ENCODE measurements around the gene CAMTA1.

Gene CAMTA1

GRCh38 chr1:7733276-7733675 lies 948.0 kb downstream of the CAMTA1 start:
- DNase-seq, result no peak

DNA sequence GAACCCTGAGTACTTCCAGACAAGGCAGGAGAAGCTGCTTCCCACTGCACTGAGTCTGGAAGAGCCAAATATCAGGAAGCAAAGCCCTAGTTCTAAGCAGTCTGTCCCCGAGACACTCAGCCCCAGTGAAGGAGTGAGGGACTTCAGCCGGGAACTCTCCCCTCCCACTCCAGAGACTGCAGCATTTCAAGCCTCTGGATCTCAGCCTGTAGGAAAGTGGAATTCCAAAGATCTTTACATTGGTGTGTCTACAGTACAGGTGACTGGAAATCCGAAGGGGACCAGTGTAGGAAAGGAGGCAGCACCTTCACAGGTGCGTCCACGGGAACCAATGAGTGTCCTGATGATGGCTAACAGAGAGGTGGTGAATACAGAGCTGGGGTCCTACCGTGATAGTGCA lies 952.8 kb downstream of the CAMTA1 start:
- no peak for DNase-seq

GRCh38 chr1:7743346-7743745 lies 958.1 kb downstream of the CAMTA1 start:
- no peak for DNase-seq

GRCh38 chr1:7744882-7745281 lies 959.6 kb downstream of the CAMTA1 start:
- DNase-seq, result no peak

- DNase-seq, result no peak
These were observed 960.5 kb downstream of the CAMTA1 start for GRCh38 chr1:7745783-7746182.

- no peak for DNase-seq
These were observed 962.4 kb downstream of the CAMTA1 start for GRCh38 chr1:7747605-7748004.

DNA sequence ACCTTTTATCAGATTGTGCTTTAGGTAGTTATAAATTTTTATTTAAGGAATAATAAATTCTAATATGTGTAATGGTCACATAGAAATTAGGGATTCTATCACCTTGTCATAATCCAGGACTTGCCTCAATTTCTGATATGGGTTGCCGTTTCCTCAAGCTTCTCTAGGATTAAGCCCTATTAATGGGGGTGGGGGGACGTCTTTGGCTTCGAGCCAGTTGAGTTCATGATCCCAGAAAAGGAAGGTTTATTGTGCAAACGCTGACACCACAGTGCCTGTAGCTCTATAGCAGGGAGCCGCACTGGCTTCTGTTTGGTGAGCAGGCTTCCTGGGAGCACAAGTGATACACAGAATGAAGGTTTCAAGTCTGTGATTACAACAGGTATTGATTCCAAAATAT lies 963.9 kb downstream of the CAMTA1 start:
- DNase-seq, result no peak

DNA sequence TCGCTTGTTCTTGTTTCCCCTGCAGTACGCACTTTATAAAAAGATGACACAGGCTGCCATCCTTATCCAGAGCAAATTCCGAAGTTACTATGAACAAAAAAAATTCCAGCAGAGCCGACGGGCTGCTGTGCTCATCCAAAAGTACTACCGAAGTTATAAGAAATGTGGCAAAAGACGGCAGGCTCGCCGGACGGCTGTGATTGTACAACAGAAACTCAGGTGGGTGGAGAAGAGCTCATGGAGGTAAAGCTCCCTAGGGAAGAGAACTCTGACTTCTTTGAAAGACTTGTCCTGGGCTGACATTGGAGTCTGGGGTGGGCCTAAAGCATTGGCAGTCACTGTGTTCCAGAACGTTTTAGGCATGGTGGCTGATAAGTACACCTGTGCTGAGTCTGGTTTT lies 965.9 kb downstream of the CAMTA1 start:
- DNase-seq, result no peak

GRCh38 chr1:7752512-7753417 lies 967.5 kb downstream of the CAMTA1 start:
- peak; percentile 42 for DNase-seq

- DNase-seq, result no peak
These were observed 968.4 kb downstream of the CAMTA1 start for GRCh38 chr1:7753641-7754040.

DNA sequence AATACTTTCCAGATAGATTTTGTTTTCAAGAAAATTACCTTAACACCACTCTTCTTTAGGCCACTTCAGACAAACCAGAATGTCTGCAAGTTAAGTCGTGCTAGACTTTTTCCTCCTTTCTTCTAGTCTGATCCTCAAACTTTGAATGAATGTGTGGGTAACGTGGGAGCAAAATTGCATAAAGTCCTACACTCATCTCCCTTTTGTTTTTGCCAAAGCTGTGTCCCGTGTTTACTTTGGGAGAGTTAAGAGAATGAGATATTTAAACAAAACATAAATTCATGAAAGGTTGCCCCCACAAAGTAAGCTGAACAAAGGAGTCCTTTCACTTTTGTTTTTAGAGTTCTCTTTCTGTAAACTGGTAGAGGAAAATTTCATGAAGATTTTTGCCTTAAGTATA lies 969.0 kb downstream of the CAMTA1 start:
- no peak for DNase-seq

DNA sequence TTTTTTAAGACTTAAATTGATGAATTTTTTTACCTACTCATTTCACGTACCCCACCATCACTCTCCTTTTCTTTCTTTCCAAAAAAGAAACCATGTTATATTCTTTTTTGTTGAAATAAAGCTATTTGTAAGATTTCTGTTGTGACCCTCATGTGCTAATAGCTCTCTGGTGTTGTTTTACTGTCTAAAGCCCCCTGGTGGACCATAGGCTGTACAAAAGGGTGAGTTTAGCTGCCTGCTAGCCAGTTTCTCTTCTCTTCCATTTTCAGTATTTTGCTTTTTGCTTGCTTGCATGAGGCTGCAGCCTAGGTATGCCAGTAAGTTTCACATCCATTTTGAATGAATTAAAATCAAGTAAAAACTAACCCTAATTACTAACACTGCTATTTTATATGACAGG lies 970.2 kb downstream of the CAMTA1 start:
- no peak for DNase-seq

DNA sequence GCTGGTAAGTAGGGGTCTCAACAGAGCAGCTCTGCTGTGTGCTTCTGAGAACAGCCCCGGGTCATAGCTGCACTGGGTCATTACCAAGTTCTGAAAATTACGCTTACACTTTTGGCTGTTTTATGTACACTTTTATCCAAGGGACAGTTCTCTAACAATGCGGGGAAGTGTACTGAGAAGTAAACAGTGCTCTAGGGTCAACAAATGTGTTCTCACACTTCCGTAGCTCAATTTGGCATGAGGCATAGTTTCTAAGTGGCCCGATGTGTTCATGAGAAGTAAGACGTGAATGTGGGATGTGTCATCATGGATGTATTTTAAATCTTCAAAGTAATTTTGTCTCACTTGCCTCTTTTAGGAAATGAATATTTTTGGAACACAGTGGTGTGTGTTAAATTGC lies 975.0 kb downstream of the CAMTA1 start:
- DNase-seq, result no peak

DNA sequence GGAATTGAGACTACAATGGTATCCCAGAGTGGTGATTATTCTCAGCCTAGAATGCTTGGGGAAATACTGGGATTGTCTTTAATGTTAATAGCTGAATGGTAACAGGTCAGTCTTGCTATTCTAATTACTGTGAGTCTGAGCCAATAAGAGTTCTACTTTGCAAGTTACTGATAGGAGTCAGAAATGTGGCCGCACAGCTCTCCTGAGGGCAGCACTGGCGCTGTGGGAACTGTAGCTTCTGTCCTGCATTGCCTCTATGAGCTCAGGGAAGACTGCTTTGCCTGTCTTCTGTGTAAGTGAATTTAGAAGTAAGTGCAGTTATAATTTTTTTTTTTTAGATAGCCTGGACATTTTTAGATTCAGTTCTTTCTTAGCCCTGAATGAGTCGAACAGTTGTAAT lies 975.8 kb downstream of the CAMTA1 start:
- DNase-seq, result no peak

GRCh38 chr1:7767176-7767575 lies 981.9 kb downstream of the CAMTA1 start:
- no peak for DNase-seq

GRCh38 chr1:7768583-7768982 lies 983.3 kb downstream of the CAMTA1 start:
- no peak for DNase-seq

DNA sequence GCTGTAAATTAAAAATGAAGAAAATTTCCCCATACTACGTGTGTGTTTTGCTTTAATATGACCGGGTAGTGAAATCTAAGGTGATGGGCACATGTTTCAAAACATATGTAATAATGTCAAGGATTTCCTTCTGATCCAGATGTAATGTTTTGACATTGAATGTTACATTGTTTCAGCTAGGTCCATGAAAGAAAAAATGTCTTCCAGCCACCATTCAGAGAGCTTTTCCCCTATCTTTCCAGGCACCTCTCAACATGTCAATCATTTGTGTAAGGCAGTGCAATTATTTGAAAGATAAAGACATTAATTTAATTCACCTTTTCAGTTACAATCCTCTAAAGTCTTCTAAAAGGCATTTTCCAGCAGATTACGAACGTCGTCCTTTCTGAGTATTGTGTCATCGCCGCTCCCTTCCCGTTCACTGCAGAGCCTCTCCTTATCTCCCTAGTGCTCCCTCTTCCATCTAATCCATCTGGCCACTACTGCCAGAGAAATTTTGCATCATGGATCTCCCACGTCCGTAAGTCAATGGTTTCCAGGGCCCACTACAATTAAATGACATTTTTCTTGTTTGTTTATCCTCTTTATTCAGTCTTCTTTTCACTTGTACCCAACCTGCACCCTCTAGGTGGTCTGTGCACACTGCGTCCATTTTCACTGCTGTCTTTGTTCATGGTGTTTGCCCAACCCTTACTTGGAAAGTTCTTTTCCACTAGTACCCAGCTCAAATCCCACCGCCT lies 984.6 kb downstream of the CAMTA1 start:
- no peak for DNase-seq

DNA sequence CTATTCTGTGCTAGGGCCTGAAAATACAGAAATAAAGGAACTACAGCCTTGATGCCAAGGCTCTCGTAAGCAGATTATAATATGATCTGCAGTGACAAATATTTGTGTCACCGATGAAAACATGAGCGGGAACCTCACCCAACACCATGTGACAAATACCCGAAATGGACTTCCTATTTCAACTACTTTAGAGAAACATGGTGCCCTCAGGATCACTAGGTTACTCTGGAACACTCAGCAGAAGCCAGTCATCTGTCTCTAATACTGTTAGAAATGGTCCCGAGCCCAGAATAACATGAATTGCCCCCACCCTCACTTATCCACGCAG lies 985.4 kb downstream of the CAMTA1 start:
- no peak for DNase-seq

GRCh38 chr1:7770997-7771822 lies 986.0 kb downstream of the CAMTA1 start, which contains the start of gene VAMP3:
Gene VAMP3, plus strand, starts transcription at chr1:7771296. Its CDS starts 88 bp downstream, at chr1:7771384.
- peak; percentile 82 for DNase-seq

DNA sequence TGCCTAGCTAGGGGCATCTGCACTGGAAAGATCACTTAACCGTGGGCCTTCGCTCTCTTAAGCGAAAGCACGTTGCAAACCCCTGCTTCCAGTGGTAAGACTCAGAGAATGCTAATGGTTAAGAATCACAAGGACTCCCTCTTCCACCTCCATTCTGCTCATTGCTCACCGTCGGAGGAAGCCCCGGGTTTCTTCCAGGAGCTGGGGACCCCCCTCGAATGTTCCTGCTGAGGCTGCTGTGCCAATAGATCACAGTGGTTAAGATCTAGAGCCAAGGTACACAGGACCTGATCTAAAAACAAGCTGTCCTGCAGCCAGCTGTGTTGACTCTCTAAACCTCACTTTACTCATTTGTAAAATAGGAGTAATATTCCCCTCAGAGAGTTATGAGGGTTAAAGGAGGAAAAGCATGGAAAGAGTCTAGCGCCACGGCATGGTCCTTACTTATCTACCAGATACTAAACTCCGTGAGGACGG lies 986.6 kb downstream of the CAMTA1 start:
- no peak for DNase-seq

DNA sequence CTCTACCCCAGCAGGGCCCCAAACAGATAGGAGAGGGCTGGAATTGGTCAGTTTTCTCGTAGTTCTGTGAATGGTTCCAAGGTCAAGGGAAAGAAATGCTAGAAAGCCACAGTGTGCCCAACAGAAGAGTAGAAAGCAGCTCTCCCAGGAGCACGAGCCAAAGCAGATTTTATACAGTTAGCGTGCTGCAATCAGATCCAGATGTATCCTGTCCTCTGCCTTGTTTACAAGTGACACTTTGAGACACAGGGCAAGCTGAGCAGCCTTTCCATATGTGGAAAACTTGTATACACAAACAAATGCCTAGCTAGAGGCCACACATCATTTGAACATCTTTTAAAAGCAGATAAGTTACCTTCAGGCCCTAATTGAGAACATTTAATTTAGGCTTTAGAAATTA lies 992.3 kb downstream of the CAMTA1 start:
- DNase-seq, result no peak

- DNase-seq, result no peak
These were observed 992.9 kb downstream of the CAMTA1 start for GRCh38 chr1:7778133-7778628.

DNA sequence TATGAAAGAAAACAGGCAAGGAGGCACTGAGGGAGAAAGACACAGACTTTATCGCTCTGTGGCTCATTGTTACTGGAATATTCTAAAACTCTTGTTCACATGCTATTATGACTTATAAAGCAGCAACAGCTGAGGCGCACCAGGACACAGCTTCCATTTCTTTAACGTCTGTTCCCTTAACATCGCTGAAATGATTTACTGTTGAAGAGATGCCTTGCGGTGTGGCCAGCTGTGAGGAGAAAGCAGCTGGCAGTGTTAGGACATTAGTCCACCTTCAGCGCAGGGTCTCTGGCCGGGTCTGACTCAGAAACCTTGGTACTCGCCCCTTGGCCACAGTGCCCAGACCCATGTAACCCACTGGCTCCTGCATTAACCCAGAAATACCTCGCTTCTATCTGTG lies 995.7 kb downstream of the CAMTA1 start:
- no peak for DNase-seq

Measured in T-helper 9 cell (primary cell).